ENCODE results near the gene MESP2. TPM values are rescaled to one million over a fixed set of nuclear protein-coding genes. Genes with fewer than 3 reads are reported as not detected.

The MESP2 gene
- total RNA-seq, 1 experiment from 2014 or later: 0.28 TPM

- Histone ChIP-seq H2BK12ac (ENCODE audit: insufficient read length, low read depth, low read length) (no peak overlapping the region), H3T11ph (ENCODE audit: low read length) (no peak overlapping the region), H2AFZ (ENCODE audit: low read length) (no peak overlapping the region), H3K4me1 (ENCODE audit: insufficient read depth, low read length) (no peaks in the 10 kb centered on the region), H2BK15ac (ENCODE audit: low read depth, low read length) (no peak overlapping the region), H3K56ac (ENCODE audit: insufficient read length, low read depth, low read length) (no peak overlapping the region), H3K9me3 (ENCODE audit: control insufficient read depth, low read depth, low read length) (no peaks in the 10 kb centered on the region), H2BK120ac (ENCODE audit: low read depth, low read length, poor library complexity, severe bottlenecking) (no peak overlapping the region), H3K18ac (ENCODE audit: insufficient read length, low read depth, low read length) (no peak overlapping the region), H4K8ac (replicated peaks; ENCODE audit: insufficient read length, low read depth, low read length) (no peak overlapping the region), H3K23ac (ENCODE audit: insufficient read length, low read depth, low read length) (no peak overlapping the region), H2AK5ac (ENCODE audit: insufficient read length, low read length) (no peak overlapping the region), H3K9ac (ENCODE audit: extremely low read depth, insufficient read length, low read length) (no peak overlapping the region), H2BK20ac (ENCODE audit: low read depth, low read length, poor library complexity, severe bottlenecking) (no peak overlapping the region), H2BK5ac (ENCODE audit: insufficient read length, low read length) (no peak overlapping the region), H3K27ac (ENCODE audit: insufficient read length, low read depth, low read length) (no peak overlapping the region), H3K14ac (ENCODE audit: insufficient read depth, low read length) (no peak overlapping the region), H3K79me1 (ENCODE audit: insufficient read depth, low read depth, low read length, poor library complexity, severe bottlenecking) (no peaks in the 10 kb centered on the region), H4K20me1 (ENCODE audit: control insufficient read depth, insufficient read depth, insufficient read length) (no peaks in the 10 kb centered on the region), H3K4me2 (ENCODE audit: insufficient read depth, insufficient read length, low read length) (no peak overlapping the region), H3K4ac (ENCODE audit: low read depth, low read length) (no peak overlapping the region), H4K5ac (ENCODE audit: insufficient read length, low read depth, low read length) (no peak overlapping the region), H3K79me2 (ENCODE audit: insufficient read depth, low read length) (no peaks in the 10 kb centered on the region), H4K91ac (ENCODE audit: insufficient read length, low read depth, low read length) (no peak overlapping the region), H3K23me2 (ENCODE audit: insufficient read length, low read depth, low read length, poor library complexity, severe bottlenecking) (no peaks in the 10 kb centered on the region), H3K27me3 (ENCODE audit: insufficient read depth, low read length) (no peaks in the 10 kb centered on the region)
- TF ChIP-seq CTCF (conservative IDR thresholded peaks at IDR 0.05): no peak
- DNase-seq: no peak
- Mint-ChIP-seq H3K4me3 (no peak overlapping the region), H3K27ac (no peak overlapping the region), H3K4me1 (peaks cover 10 to 13% of the 10 kb centered on the region in 2 experiments), H3K27me3 (ENCODE audit: low read depth) (peaks cover 9% of the 10 kb centered on the region), H3K9me3 (no peaks in the 10 kb centered on the region; a peak in 1 of 5 replicates), H3K36me3 (ENCODE audit: insufficient read depth in 1 of 3, low read depth in 3 of 3) (no peaks in the 10 kb centered on the region)
- no CpG with 5 or more reads among the region's 5 CpGs for WGBS (ENCODE audit: extremely low coverage, insufficient read length, low lambda C conversion rate)
These were observed 14.2 kb upstream of the MESP2 start for GRCh38 chr15:89761929-89762328.
